Esophagus squamous epithelium (tissue), 4 donors: ENCODE data around the gene PARD3.

Source experiments
- POLR2A ChIP-seq, 4 donors: fragments of 450-650 bp; IDR thresholded peaks; one replicate each; pipeline ENCODE4 v1.6.1; 2017; ENCODE audit warnings: antibody characterized with exemption in 4 of 4, mild to moderate bottlenecking in 4 of 4, moderate library complexity in 3 of 4
- TF ChIP-seq, protein P1 (sequence below), 6 experiments: fragments of 450-650 bp in 4 of 6; fragments of 200-600 bp in 2 of 6; sonication (generic) in 2 of 6; IDR thresholded peaks; one replicate each; pipeline ENCODE4 v1.5.1; 2016 to 2019; ENCODE audit warnings: antibody characterized with exemption in 6 of 6, mild to moderate bottlenecking in 4 of 6, moderate library complexity in 4 of 6

DNA sequence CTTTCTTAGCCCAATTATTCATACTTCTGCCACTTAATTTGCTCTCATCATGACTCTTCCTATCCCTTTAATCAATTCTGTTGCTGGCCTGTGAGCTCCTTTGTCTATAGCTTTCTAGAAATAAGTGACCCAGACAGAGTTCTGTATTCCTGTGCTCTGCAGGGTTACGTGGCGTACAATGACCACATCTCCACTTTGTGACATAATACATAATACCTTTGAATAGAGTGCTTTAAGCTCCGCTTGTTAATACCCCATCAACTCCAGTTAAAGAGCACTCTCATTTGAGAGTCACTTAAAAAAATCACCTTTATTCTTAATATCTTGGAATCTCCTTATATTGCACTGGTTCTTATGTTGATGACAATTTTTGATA is 619.0 kb downstream of the PARD3 start:
- TF ChIP-seq, protein P1, sequence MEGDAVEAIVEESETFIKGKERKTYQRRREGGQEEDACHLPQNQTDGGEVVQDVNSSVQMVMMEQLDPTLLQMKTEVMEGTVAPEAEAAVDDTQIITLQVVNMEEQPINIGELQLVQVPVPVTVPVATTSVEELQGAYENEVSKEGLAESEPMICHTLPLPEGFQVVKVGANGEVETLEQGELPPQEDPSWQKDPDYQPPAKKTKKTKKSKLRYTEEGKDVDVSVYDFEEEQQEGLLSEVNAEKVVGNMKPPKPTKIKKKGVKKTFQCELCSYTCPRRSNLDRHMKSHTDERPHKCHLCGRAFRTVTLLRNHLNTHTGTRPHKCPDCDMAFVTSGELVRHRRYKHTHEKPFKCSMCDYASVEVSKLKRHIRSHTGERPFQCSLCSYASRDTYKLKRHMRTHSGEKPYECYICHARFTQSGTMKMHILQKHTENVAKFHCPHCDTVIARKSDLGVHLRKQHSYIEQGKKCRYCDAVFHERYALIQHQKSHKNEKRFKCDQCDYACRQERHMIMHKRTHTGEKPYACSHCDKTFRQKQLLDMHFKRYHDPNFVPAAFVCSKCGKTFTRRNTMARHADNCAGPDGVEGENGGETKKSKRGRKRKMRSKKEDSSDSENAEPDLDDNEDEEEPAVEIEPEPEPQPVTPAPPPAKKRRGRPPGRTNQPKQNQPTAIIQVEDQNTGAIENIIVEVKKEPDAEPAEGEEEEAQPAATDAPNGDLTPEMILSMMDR (IDR thresholded peaks at IDR 0.05) = no peak
- no peak for TF ChIP-seq POLR2A (IDR thresholded peaks at IDR 0.05)
